ENCODE measurements around the gene PPM1M. TPM values are rescaled to one million over a fixed set of nuclear protein-coding genes. Genes with fewer than 3 reads are reported as not detected.
A peak's percentile ranks its signal among the peaks of the same experiment; 100 is the strongest.

Gene PPM1M
- total and polyA plus RNA-seq, 10 of the 15 experiments (the other 5 are each of a cell fraction or from before 2014, with no cell fraction given), result 7.3 to 24.8 (median 15.8) TPM

- no peak overlapping the region for H3K4me3 ChIP-seq
- H2AFZ ChIP-seq (ENCODE audit: control insufficient read depth, low read depth, low read length), result no peak overlapping the region
- 51% methylated on average over 10 of the region's 10 CpGs for WGBS (ENCODE audit: insufficient coverage, insufficient replicate concordance, low lambda C conversion rate, missing lambda C conversion rate)
- TF ChIP-seq, protein P1, sequence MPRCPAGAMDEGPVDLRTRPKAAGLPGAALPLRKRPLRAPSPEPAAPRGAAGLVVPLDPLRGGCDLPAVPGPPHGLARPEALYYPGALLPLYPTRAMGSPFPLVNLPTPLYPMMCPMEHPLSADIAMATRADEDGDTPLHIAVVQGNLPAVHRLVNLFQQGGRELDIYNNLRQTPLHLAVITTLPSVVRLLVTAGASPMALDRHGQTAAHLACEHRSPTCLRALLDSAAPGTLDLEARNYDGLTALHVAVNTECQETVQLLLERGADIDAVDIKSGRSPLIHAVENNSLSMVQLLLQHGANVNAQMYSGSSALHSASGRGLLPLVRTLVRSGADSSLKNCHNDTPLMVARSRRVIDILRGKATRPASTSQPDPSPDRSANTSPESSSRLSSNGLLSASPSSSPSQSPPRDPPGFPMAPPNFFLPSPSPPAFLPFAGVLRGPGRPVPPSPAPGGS (IDR thresholded peaks at IDR 0.05; ENCODE audit: borderline replicate concordance, insufficient read depth, low read depth, low read length, poor library complexity, severe bottlenecking), result no peak
- peak; percentile 87 for TF ChIP-seq NR2F1 (conservative IDR thresholded peaks at IDR 0.05)
- 0 out of 4 replicates have a peak, but pooled peaks of 1 of the 2 experiments have one; percentile 12 for TF ChIP-seq IKZF2 (IDR thresholded peaks at IDR 0.05)
- no peak for TF ChIP-seq ZNF217 (IDR thresholded peaks at IDR 0.05)
- peak; percentile 42; the same call in 1 of the 2 replicates for TF ChIP-seq DPF2 (IDR thresholded peaks at IDR 0.05)
- peak; percentile 48; the same call in 1 of the 2 replicates for TF ChIP-seq IKZF1 (conservative IDR thresholded peaks at IDR 0.05)
- POLR2A ChIA-PET, result interaction anchor here (1.1 to 1.2 kb wide), 2 partner anchors 9 to 42 kb away, joined by 4 read pairs; partner anchors contain the start of gene POC1A
- no peaks in the 10 kb centered on the region for H3K9me3 ChIP-seq (replicated peaks; ENCODE audit: control insufficient read depth, insufficient read depth, low read length)
- in situ Hi-C loops (cut with MboI) (no loop called here), intact Hi-C loops (cut with micrococcal nuclease; ENCODE audit: unreplicated experiment) (no loop called here)
- SMC1A ChIA-PET (ENCODE audit: uncharacterized antibody, unreplicated experiment), result interaction anchor here (1.0 to 1.6 kb wide), 3 partner anchors 10 to 25 kb away, joined by 3 to 5 read pairs (median 3); no protein-coding TSS in a partner anchor
- peaks cover 25% of the 10 kb centered on the region for H3K4me1 ChIP-seq (ENCODE audit: control insufficient read depth, insufficient read depth, low read length)
- RAD21 ChIA-PET (ENCODE audit: unreplicated experiment), result no interaction called here
- no peak for DNase-seq (ENCODE audit: low read depth, low spot score)
- CTCF ChIA-PET, result interaction anchor here (1.1 kb wide), 1 partner anchor 9 kb away, joined by 3 read pairs; no protein-coding TSS in a partner anchor
- no peak overlapping the region for H3K27ac ChIP-seq (ENCODE audit: control insufficient read depth, insufficient read depth)
- no peaks in the 10 kb centered on the region for H4K20me1 ChIP-seq (ENCODE audit: control insufficient read depth, insufficient read depth)
- H3K27me3 ChIP-seq (replicated peaks in 1 of 2; ENCODE audit: control insufficient read depth in 2 of 2, insufficient read depth in 2 of 2, low read length in 1 of 2), result no peaks in the 10 kb centered on the region
- H3K4me2 ChIP-seq (ENCODE audit: control insufficient read depth, insufficient read depth), result no peak overlapping the region
- no peak for FAIRE-seq
- H3K9ac ChIP-seq (ENCODE audit: control insufficient read depth, insufficient read depth, low read length), result no peak overlapping the region
- H3K36me3 ChIP-seq (ENCODE audit: control insufficient read depth in 2 of 2, insufficient read depth in 2 of 2, low read length in 1 of 2), result 0 out of 4 replicates have a peak, but pooled peaks cover 0 to 4% of the 10 kb centered on the region in 2 experiments
- BruUV-seq (replicated peaks), result no TSS peak
- peaks cover 19% of the 10 kb centered on the region for H3K79me2 ChIP-seq (ENCODE audit: control insufficient read depth, insufficient read depth, low read length)
- ATAC-seq, result no peak
These were observed 49.7 kb upstream of the PPM1M start for GRCh38 chr3:52195823-52196331.
